GM19438 (cell line): Measurements from ENCODE around the gene GSTO2.

Source experiments
- ATAC-seq: cut with Tn5 transposase; IDR thresholded peaks from one replicate; pipeline ENCODE4 v1.9.1; 2021; ENCODE audit warnings: low read depth; ENCODE audit not compliant: unreplicated experiment

Gene GSTO2

DNA sequence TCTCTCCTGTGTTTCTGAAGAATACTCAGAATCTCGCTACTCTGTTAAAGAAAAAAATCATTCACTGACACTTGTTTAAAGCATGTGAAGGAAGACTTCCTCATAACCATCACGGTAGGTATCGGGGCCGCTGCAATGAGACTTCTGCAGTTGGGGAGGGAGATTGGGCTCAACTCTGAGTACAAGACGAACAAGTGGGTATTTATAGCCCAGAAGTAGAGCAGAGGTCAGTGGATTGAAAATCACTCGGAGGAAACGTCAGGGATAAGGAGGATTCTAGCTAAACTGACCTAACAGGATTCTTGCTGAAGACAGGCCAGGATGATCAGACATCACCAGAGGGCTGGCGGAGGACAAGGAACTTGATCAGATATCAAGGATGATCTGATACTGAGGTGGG lies 35.9 kb downstream of the GSTO2 start:
- ATAC-seq: no peak

DNA sequence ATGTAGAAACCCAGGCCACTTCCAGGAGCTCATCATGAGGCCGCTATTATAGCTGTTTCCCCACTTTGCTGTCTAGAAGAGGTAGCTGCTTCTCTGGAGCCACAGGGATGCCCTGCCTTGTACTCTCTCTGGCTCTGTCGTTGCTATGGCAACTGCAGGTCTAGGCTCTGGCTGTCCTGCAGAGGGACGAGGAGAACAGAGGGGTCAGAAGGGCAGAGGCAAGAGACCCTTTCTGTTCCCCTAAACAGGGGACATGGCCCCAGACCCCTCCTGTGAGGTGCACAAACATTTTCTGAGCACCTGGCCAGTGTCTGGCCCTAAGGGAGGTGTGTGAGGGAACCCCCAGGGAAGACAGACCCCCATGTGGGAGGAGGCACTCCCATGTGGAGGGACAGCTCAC lies 37.9 kb downstream of the GSTO2 start:
- no peak for ATAC-seq

DNA sequence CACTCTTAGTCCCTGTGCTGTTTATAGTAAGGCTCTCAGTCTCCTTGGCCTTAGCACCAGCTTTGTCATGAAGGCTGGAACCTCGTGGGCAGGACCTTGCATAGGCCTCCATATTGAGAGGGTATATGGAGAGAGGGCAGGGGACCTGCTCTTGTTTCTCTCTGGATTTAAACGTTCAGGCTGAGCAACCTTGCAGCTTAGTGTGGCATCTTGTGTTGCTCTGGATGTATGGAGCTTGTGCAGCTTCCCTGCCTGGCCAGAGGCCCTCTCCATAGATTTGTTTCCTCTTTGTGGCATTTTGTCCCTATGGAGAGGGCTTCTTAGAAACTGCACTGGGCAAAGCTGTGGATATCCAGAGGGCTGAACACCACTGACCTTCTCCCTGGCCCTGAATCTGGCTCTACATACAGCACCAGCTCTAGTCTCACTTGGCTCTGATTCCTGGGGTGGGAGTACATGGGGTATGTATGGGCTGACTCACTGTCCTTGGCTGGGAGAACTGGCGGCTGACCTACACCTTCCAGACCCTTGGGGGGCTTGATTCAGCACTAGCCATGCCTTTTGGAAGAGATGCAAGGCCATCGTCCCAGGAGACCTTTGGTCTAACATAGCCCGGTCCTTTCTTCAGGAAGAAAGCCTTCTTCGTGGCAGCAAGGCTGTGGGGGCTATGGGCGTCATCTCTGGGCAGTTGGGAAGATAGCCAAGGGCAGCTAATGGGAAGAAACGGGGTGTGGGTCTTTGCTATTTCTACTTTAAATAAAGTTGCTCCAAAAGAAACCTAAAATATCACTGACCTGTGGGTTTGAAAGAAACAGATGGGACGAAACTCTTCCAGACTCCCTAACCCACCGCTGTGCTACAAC lies 38.8 kb downstream of the GSTO2 start:
- no peak for ATAC-seq

DNA sequence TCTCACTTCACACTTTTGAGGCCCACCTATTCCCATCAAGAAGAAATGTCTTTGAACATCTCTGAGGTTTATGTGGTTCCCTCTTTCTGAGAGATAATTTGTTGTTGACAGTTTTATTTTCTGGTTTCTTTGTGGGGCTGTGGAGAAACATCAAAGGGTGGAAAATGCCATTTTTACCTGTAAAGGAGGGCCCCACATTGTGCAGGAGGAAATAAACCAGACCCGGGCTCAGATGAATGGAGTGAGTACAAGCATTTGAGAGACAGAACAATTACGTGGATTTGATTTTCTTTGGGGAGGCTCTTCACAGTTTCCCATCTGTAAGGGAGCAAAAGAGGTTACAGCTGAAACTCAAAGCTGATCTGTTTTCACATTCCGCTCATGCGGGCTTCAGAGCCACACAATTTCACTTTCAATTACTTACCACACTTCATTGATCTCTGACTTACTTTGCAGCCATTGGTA lies 39.5 kb downstream of the GSTO2 start:
- ATAC-seq: peak; percentile 75

DNA sequence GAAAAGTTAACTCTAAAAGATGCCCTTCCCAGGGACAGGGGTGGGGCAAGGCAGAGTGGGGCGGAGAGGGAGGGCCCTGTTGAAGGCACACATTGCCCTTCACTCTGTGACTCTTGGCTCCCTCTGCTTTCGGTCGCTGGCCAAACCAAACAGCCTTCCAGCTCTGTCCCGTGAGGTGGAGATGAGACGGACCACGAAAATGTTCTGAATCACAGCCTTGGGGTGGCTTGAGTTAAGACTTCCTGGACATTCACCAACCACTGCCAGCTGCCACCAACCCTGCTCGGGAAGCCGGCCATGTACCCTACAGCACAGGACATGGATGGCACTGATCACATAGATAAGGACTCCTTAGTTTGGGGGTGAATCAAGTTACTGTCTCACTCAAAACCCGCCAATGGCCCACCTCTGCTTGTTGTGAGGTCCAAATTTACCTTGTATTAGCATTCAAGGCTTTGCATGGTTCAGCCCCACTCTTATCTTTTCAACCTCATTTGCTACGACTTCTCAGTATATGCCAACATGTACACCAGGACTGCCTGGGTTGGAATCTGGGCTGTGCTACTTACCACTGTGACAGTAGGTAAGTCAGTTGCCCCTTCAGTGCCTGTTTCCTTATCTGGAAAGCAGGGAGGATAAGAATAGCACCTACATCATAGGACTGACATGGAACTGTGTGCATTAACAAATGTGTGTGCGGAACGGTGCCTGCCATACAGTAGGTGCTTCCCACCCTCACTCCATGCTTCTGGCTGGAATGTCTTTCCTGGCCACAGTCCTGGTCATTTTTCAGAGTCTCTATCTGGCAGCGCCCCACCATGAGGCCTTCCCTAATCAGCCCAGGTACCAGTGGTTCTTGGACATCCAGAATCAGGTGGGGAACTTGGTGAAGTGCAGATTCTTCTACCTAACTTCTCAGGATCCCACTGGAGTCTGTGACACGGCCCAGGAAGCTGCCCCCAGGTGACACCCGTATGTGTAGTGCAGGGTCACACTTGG lies 41.3 kb downstream of the GSTO2 start:
- ATAC-seq: no peak

DNA sequence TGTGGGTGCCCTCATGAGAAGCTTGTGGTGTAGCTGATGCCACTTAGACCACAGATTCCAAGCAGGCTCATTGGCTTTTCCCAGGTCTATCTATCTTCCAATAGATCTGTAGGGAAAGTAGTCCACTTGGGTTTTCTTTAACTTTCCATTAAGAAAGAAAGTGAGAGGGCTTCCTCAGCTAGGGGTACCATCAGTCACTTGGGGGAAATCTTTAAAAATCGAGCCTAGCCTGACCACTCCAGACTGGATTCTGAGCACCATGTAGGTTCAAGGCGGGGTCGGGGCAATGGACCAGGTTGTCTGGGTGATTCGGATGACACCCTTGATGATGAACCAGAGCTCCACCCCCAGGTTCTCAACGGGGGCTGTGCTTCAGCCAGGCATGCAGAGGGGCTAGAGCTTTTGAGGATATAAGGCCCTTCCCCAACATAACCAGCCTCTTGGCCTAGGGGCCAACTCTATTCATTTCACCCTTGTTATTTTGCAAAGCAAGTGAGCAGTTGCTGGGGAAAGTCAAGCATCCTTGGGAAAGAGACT lies 42.3 kb downstream of the GSTO2 start:
- ATAC-seq: no peak

DNA sequence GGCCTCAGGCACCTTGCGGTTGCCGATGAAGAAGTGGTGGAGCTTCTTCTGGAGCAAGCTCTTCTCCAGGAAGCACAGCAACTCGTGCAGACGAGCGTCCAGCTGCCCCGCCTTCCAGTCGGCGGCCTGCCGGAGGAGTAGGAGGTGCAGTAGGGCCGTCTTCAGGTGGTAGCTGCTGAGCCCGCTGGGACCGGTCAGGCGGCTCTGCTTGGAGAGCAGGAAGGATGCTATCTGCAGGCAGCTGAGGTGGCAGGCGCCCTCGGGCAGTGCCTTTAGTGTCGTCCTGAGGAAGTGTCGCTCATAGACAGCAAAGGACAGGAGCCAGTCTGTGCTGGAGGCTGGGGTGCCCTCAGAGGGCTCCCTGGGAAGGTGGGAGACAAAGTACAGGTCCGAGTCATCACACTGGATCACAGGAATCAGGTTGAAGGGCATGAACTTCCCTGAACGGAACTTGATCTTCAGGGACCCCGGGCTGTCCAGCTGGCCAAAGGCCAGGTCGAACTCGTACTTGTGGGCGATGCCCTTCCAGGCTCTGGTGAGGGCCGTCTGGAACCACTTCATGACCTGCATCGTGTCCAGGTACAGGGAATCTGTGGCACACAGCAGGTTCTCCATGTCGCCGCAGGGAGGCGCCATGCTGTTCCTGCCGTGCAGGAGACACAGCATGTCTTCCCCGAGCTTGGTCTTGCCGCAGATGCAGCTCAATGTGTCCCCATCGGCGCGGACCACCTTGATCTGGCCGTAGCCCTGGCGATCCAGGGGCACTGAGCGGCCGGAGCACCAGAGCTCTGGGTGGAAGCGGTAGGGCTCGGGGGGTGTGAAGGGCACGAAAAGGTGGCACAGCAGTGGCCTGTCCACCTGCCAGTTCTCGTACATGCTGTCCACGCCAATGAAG lies 45.9 kb downstream of the GSTO2 start:
- ATAC-seq: no peak

DNA sequence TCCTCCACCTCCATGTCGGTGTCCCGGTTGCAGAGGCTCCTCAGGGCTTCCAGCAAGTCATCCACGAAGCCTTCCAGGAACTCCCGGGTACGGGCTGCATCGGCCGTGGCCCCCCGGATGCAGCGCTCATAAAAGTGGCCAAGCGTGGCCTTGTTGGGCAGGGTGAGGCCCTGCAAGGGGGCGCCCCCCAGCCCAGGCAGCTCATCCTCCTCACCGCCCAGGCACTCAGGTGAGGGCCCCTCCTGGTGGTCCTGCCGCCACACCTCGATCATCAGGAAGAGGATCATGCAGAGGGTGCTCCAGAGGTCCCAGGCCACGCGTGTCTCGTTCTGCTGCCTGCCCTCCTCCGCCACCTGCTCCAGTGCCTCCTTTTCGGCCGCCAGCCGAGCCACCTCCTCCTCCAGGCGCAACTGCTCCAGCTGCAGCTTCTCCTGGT lies 46.5 kb downstream of the GSTO2 start:
- ATAC-seq: no peak

DNA sequence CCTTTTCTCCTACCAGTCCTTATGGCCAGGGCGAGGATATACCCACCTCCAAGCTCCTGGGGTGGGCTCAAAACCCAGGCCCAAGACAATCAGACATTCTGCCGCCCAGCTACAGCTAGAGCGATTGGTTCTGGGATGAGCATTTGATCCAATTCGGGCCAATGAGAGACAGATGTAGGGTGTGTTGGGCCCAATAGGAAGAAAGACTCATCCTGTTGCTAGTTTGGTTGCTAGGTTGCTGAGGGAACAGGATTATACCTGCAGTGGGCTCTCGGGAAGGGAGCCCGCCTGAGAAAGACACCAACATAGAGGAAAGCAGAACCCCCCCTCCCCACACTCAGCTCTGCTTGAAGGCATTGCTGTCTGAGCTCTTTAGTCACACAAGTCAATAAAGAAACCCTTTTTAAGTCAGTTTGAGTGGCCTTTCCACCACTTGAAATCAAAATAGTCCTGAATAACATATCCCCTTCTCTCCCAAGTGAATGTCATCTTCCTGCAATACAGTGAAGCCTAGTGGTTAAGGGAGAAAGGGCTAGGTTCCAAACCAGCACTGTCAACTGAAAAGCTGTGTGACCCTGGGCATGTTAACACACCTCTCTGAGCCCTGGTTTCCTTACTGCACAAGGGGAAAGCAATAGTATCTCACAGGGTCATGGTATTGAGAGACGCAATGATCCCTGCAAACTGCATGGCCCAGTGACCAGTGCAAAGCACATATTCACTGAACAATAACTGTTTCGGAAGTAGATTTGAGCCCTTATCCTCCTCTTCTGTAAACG lies 47.5 kb downstream of the GSTO2 start:
- no peak for ATAC-seq

DNA sequence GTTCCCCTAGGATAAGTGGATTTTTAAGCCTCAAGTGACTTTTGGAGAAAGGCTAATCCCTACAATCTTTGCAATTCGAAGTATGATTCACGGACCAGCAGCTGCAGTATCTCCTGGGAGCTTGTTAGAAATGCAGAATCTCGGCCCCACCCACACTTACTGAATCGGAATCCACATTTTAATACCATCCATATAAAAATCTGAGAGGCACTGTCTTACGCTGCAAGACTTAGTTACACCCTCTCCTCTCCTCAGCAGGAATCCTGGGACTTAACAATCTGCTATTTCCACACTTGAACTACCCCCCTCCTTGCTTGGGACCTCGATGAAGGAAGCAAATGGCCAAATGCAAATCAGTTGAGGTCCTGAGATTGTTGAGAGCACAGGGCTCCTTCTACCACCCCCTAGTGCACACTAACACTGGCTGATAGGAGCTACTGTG lies 48.3 kb downstream of the GSTO2 start:
- no peak for ATAC-seq

DNA sequence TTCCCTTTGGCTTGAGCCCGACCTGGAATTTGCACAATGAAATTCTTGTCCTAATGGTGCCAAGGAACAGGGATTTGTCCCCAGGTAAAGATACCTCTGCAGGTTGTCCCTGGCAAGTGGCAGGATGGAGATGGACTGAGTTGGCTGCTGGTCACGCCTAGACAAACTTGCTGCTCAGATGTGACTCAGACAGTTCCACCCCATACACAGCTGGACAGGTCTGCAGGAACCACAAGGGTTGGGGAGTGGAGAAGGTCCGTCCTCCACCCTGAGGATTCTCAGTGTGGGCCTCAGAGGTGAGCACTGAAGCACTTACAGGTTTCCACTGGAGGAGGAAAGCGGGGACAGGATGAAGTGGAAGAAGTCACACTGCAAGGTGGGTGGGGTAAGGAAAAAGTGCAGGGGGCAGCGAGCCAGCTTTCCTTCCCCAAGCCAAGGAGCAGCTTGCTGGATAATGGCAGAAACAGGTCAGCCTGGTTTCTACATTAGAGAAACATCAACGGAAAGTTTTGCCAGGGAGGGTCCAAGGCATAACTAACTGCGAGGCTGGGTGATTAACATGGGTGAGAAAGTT lies 48.8 kb downstream of the GSTO2 start:
- no peak for ATAC-seq

DNA sequence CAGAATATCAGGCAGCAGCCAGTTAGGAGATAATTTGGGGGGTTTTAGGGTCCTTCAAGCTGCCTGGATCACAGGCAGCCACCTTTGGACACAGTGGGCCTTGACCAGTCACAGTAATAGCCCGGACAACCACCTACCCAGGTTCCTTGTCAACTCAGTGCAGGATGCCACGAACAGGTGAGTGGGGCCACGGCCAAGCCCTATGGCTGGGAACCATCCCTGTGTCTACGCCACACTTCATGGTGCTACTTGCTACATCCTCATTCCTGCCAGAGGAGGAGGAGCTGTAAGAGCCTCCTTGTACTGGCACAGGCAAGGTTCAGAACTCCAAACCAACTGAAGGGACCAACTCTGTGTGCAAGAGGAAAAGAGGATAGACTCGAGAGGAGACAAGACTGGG lies 49.3 kb downstream of the GSTO2 start:
- ATAC-seq: no peak

DNA sequence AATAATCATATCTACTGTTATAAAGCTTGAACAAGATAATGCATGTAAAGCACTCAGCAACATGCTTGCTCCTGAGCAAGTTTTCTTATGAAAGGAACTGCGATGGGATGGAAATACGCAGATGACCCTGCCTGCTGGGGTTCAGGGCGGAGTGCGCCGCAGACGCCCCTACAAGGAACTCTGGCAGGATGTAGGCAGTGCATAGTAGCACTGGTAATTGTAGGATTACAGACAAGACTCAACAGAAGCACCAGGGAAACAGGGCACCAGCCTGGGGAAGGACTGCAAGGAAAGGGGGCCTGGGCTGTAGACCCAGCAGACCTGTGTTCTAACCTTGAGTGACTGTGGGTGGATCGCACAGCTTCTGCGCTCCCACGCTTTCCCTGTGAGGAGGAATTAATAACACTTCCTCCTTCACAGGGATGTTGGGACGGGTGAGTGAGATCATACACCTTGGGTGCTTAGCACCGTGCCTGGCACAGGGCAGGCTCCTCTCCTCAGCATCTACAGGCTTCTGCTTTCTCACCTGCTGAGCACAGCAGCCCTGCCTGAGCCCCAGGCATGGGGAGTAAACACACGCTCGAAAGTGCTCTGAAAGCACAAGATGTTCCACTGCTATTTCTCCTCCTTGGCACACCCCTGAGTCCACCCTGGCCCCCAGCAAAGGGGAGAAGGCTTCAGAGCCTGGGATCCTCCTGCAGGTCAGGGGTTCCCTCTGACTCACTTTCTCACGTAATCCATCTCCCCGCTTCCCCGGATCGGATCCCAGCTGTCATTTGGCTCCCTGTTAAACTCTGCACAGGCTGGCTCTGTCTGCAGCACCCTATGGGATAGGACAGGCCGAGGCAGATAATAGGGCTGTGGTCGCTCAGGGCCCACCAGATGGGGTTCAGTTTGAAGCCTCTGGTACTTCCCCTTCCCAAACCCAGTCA lies 50.1 kb downstream of the GSTO2 start:
- ATAC-seq: no peak

DNA sequence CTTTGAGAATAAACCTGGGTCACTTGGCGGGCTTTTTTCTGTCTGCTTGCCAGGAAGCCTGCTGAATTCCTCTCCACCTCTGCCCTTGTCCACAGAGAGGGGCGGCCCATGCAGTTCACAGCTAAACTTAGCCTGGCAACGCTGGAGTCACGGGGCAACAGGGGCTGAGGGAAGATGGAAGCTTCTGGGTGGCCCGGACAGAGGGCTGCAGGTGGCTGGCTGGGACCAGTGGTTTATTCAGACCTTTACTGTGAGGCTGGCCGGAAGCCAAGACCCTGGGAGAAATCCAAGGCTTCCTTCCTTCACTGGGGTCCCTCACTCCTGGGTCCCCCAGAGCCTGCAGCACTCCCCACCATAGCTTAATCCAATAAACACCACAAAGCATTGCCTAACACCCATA lies 52.2 kb downstream of the GSTO2 start:
- ATAC-seq: no peak

DNA sequence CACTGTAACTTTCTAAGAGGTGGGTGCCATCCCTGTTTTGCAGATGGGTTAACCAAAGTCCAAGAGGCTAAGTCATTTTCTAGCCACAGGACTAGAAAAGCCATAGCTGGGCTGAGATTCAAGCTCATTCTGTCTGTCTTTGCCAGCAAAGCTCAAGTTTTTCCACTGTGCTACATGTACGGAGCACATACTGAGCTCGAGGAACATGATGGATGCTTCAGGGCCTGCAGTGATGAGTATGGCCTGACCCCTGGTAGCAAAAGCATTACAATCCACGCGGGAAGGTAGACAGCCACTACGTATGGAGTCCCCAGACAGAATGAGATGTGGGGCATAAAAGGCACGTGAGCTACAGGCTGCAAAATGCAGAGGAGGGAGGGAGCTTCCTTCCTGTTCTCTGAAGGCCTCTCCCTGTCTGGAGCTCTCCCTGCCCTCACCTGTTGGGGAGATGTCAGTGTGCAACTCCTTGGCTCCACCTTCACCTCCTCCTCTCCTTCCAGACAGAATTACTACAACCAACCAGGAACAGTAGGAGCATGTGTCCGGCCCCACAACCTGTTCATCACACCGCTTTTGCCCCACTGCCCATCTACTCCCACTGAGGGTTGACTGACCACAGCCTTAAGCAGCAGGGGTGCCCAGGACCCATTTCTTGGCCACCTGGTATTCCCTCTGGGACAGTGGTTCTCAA lies 52.9 kb downstream of the GSTO2 start:
- ATAC-seq: no peak

DNA sequence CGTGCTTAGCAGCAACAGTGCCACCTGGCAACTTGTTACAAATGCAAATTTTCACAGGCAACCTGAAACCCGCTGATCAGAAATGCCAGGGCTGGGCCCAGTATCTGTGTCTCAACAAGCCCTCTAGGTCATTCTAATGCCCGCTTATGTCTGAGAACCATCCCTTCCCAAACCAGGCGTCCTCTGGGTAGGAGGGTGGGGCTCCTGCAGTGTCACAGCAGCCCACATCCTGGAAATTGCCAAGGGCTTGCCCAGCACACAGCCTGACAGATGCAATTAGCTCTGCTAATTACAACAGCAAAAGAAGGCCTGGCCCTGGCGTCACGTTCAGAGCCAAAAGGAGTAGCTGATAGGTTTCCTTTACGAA lies 53.4 kb downstream of the GSTO2 start:
- no peak for ATAC-seq

DNA sequence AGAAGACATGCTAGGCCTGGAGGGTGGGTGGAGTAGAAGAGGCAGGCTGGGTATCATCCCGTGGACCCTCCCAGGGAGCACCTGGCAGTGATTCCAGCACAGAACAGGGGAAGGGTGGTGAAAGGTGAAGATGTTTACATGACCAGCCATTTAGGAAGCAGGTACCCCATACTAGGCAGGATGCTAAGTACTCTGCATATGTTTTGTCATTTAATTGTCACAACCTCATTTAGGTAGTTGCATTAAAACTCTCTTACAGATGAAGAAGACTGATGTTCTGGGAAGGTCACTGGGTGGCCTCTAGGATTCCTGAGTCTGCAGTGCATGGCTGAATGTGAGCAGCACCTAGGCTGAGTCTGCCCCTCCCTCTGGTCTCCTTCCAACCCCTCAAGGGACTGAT lies 54.1 kb downstream of the GSTO2 start:
- no peak for ATAC-seq
